Endodermal cell (in vitro differentiated cells): ENCODE measurements around the gene CARNS1. TPM values are rescaled to one million over a fixed set of nuclear protein-coding genes. Genes with fewer than 3 reads are reported as not detected.

Experiments used
- DNase-seq: peaks from one replicate; pipeline ENCODE4 v3.0.0-alpha.2; 2017
- H3K27ac ChIP-seq: 2 replicates; pipeline ENCODE4 v1.5.1; 2013; ENCODE audit warnings: mild to moderate bottlenecking, low read depth, low read length, moderate library complexity
- H3K27me3 ChIP-seq: 2 replicates; pipeline ENCODE4 v1.6.1; 2013; ENCODE audit warnings: mild to moderate bottlenecking, low read length, moderate library complexity; ENCODE audit not compliant: insufficient read depth, control insufficient read depth, poor library complexity, severe bottlenecking
- H3K36me3 ChIP-seq: 2 replicates; pipeline ENCODE4 v1.7.0; 2013; ENCODE audit warnings: mild to moderate bottlenecking, low read length, moderate library complexity; ENCODE audit not compliant: control insufficient read depth, insufficient read depth
- H3K4me1 ChIP-seq: one replicate; pipeline ENCODE4 v1.7.0; 2013; ENCODE audit warnings: low read length; ENCODE audit not compliant: control insufficient read depth, insufficient read depth
- H3K4me3 ChIP-seq: 2 replicates; pipeline ENCODE4 v1.5.1; 2013; ENCODE audit warnings: mild to moderate bottlenecking, low read length, moderate library complexity
- H3K9ac ChIP-seq: 2 replicates; pipeline ENCODE4 v1.6.1; 2013; ENCODE audit warnings: mild to moderate bottlenecking, low read length, moderate library complexity; ENCODE audit not compliant: poor library complexity, severe bottlenecking; ENCODE audit errors: extremely low read depth
- H3K9me3 ChIP-seq: 2 replicates; pipeline ENCODE4 v1.6.1; 2013; ENCODE audit warnings: mild to moderate bottlenecking, low read length, moderate library complexity; ENCODE audit not compliant: control insufficient read depth
- H3K27ac Mint-ChIP-seq: 2 replicates; pipeline ENCODE4 v1.8.0; 2020; ENCODE audit warnings: mixed read lengths
- H3K27me3 Mint-ChIP-seq: 2 replicates; pipeline ENCODE4 v1.8.0; 2021; ENCODE audit warnings: mild to moderate bottlenecking, mixed read lengths; ENCODE audit not compliant: insufficient read depth
- H3K36me3 Mint-ChIP-seq: 2 replicates; pipeline ENCODE4 v1.8.0; 2020; ENCODE audit warnings: low read depth, mixed read lengths
- H3K4me1 Mint-ChIP-seq: 2 replicates; pipeline ENCODE4 v1.8.0; 2020; ENCODE audit warnings: mixed read lengths
- H3K4me3 Mint-ChIP-seq: 2 replicates; pipeline ENCODE4 v1.8.0; 2020; ENCODE audit warnings: mild to moderate bottlenecking, moderate library complexity, mixed read lengths
- H3K9me3 Mint-ChIP-seq: 2 replicates; pipeline ENCODE4 v1.8.0; 2020; ENCODE audit warnings: mild to moderate bottlenecking, mixed read lengths
- WGBS, 2 experiments: methylation state at CpG; one replicate each; pipeline versions ENCODE4 v1.1.5 to v1.1.7; 2013; ENCODE audit warnings: missing lambda C conversion rate in 2 of 2, mixed read lengths in 1 of 2; ENCODE audit not compliant: insufficient coverage in 1 of 2, insufficient read length in 1 of 2; 5-methylcytosine and 5-hydroxymethylcytosine counted together
- long read RNA-seq, 4 experiments: library from polyadenylated mRNA in 2 of 4; library from RNA in 1 of 4; library from capped mRNA in 1 of 4; stranded (forward) in 3 of 4; unstranded in 1 of 4; transcript quantifications; one replicate each; pipeline ENCODE4 v2.0.0, GENCODE V29; 2020 to 2021; ENCODE audit warnings: inconsistent platforms in 1 of 4
- polyA plus RNA-seq, 2 experiments: library from polyadenylated mRNA; stranded (reverse); fragments of 50-300 nt; gene quantifications; one replicate each; pipeline ENCODE4 v1.2.3, GENCODE V29; 2013
- total RNA-seq, 2 donors: library from RNA; stranded (reverse); fragmentation: NEBNext Ultra II Directional in 1 of 2; extraction: Animal tissue kit (Norgen Biotek cat#: 25700) in 1 of 2; gene quantifications; 2 replicates in 1 of 2; 3 replicates in 1 of 2; pipeline ENCODE4 v1.2.1, GENCODE V29; 2021
- TF ChIP-seq, protein P1 (sequence below): fragments of 200-600 bp; sonication (generic); conservative IDR thresholded peaks from 2 replicates; pipeline ENCODE4 v1.5.0; 2021; ENCODE audit warnings: antibody characterized with exemption, mild to moderate bottlenecking

The CARNS1 gene, protein sequence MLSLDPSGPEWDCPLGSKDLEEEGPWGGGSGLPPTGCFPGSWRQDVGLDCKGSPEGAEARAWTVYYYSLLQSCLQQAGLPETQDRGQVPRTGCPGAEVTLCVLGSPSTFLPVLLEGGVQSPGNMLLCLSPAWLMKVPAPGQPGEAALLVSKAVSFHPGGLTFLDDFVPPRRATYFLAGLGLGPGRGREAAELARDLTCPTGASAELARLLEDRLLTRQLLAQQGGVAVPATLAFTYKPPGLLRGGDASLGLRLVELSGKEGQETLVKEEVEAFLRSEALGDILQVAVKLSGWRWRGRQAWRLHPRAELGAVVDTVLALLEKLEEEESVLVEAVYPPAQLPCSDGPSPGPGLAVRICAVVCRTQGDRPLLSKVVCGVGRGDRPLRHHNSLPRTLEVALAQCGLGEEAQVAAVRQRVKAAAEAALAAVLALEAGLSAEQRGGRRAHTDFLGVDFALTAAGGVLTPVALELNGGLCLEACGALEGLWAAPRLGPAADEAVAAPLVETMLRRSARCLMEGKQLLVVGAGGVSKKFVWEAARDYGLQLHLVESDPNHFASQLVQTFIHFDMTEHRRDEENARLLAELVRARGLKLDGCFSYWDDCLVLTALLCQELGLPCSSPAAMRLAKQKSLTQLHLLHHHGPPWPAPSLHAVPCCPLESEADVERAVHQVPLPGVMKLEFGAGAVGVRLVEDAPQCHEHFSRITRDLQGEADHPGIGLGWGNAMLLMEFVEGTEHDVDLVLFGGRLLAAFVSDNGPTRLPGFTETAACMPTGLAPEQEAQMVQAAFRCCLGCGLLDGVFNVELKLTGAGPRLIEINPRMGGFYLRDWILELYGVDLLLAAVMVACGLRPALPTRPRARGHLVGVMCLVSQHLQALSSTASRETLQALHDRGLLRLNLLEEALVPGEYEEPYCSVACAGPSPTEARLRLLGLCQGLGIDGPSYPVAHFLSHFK
- total RNA-seq, result 1 to 10 TPM; 1.6 to 2.2 TPM
- 0.25 TPM for polyA plus RNA-seq (2013, experiment 1 of 2)
- 0.17 TPM for polyA plus RNA-seq (2013, experiment 2 of 2)
- long read RNA-seq, experiment 1, partial matches to known transcripts, result 0 of 1 reads
- long read RNA-seq, experiment 1, other reads (novel, unspliced or antisense), result 1 of 1 reads
- long read RNA-seq, experiment 2, partial matches to known transcripts, result 0 of 1 reads
- long read RNA-seq, experiment 2, other reads (novel, unspliced or antisense), result 1 of 1 reads
- long read RNA-seq, experiment 3, partial matches to known transcripts, result 0 of 1 reads
- long read RNA-seq, experiment 3, other reads (novel, unspliced or antisense), result 1 of 1 reads
- long read RNA-seq, experiment 4, result 0 reads

DNA sequence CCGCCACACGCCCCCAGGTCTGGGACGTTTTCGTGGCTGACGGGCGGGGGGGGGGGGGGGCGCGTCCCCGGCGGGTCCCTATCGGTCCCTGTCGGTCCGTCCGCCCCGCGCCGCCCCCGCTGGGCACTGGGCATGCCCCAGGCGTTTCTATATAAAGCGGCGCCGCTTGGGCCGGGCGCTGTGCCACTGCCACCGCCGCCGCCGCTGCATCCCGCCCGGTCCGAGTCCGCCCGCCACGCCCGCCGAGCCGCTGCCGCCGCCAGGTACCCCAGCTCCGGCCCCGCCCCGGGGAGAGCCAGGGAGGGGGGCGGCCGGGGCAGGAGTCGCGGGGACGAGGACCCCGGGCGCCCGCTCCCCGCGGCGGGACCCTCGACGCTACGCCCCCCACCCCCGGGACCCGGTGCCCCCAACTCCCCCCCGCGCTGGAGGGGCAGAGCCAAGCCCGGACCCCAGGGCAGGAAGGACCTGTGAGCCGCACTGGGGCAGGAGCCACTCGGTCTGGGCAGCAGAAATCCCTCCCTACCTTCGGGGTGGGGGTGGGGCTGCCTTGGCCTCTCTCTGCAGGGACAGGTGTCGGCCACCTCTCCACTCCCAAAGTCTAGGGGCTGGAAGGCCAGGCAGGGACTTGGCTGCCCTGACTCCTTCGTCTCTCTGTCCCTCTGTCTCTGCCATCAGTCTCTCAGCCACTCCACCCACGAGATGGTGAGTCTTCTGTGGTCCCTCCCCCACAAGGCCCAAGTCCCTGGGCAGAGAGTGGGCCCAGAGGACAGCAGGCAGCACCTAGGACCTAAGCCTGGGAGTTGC lies at the start of gene CARNS1:
Gene CARNS1 (plus strand): TSS at position 178 of the 804 bp plus-strand sequence. CDS start 522 bp downstream, at position 700.
- Histone ChIP-seq H3K9me3 (no peaks in the 10 kb centered on the region), H3K27me3 (peaks cover 13% of the 10 kb centered on the region), H3K9ac (no peak within 1 kb of the TSS), H3K27ac (no peak within 1 kb of the TSS), H3K4me1 (peaks cover 8% of the 10 kb centered on the region), H3K36me3 (no peaks in the 10 kb centered on the region), H3K4me3 (no peak within 1 kb of the TSS)
- Mint-ChIP-seq H3K9me3 (no peaks in the 10 kb centered on the region), H3K27ac (peak within 1 kb of the TSS; percentile 55), H3K36me3 (no peaks in the 10 kb centered on the region), H3K4me1 (peaks cover 21% of the 10 kb centered on the region), H3K4me3 (peak within 1 kb of the TSS; percentile 49), H3K27me3 (peaks cover 31% of the 10 kb centered on the region)
- 11 to 42% methylated on average over 4 to 65 of the region's 67 CpGs for WGBS, 2 experiments
- DNase-seq, result peak; percentile 87
- TF ChIP-seq, protein P1, sequence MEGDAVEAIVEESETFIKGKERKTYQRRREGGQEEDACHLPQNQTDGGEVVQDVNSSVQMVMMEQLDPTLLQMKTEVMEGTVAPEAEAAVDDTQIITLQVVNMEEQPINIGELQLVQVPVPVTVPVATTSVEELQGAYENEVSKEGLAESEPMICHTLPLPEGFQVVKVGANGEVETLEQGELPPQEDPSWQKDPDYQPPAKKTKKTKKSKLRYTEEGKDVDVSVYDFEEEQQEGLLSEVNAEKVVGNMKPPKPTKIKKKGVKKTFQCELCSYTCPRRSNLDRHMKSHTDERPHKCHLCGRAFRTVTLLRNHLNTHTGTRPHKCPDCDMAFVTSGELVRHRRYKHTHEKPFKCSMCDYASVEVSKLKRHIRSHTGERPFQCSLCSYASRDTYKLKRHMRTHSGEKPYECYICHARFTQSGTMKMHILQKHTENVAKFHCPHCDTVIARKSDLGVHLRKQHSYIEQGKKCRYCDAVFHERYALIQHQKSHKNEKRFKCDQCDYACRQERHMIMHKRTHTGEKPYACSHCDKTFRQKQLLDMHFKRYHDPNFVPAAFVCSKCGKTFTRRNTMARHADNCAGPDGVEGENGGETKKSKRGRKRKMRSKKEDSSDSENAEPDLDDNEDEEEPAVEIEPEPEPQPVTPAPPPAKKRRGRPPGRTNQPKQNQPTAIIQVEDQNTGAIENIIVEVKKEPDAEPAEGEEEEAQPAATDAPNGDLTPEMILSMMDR, result no peak

DNA sequence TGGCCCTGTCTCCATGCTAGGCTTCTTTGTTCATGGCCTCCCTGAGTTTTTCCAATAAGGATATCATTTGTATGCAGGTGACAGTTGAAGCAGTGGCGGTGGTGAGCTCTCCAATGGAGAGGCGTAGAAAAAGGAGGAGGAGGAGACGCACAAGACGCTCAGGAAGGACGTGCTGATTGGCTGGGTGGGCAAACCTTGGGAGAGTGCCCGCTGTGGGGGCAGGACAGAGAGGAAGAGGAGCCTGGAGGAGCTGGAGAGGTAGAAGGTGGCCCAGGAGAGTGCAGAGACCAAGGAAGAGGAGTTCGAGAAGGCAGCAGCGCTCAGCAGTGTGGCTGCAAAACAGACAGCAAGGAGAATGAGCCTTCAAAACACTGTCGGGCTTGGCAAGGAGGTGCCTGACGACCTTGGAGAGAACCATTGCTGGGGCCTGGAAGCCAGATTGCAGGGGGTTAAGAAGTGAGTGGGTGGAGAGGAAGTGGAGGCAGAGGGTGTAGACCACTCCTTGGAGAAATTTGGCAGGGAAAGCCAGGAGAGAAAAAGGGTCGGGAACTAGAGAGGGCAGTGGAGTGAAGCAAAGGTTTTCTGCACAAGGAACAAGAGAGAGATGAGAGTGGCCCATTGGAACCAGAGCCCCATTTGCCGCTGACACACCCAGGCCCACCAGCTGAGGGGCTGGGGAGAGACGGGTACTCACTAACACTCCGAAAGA lies 49.6 kb upstream of the CARNS1 start:
- TF ChIP-seq, protein P1, result no peak
- H3K4me1 ChIP-seq, result peaks cover 3% of the 10 kb centered on the region
- H3K27me3 Mint-ChIP-seq, result peaks cover 51% of the 10 kb centered on the region
- no peaks in the 10 kb centered on the region for H3K27me3 ChIP-seq
- no peak overlapping the region for H3K27ac ChIP-seq
- no peak overlapping the region for H3K27ac Mint-ChIP-seq
- no peaks in the 10 kb centered on the region for H3K36me3 ChIP-seq
- H3K4me3 ChIP-seq, result no peak overlapping the region
- 79 to 83% methylated on average over 14 of the region's 14 CpGs for WGBS, 2 experiments
- peak; percentile 54 for DNase-seq
- H3K4me3 Mint-ChIP-seq, result no peak overlapping the region
- no peak overlapping the region for H3K9ac ChIP-seq
- H3K9me3 ChIP-seq, result no peaks in the 10 kb centered on the region
- no peaks in the 10 kb centered on the region for H3K9me3 Mint-ChIP-seq
- peaks cover 2% of the 10 kb centered on the region for H3K36me3 Mint-ChIP-seq
- peaks cover 18% of the 10 kb centered on the region for H3K4me1 Mint-ChIP-seq
